Measurements from ENCODE around the gene ESRRA.
A peak's percentile ranks its signal among the peaks of the same experiment; 100 is the strongest.

Gene ESRRA

GRCh38 chr11:64305075-64305690 lies at the start of gene ESRRA:
TSS of gene ESRRA (plus strand) at chr11:64305524. CDS start at chr11:64307180, 1,656 bp downstream.
- no peak for TF ChIP-seq CTCF (conservative IDR thresholded peaks at IDR 0.05)

GRCh38 chr11:64256300-64256699 lies 49.0 kb upstream of the ESRRA start:
- no peak overlapping the region for H3K27ac ChIP-seq
- TF ChIP-seq CTCF (conservative IDR thresholded peaks at IDR 0.05): no peak

More at GRCh38 chr11:64305075-64305690, at the start of gene ESRRA:
- peak within 1 kb of the TSS; percentile 95 for H3K27ac ChIP-seq

- H3K27ac ChIP-seq: no peak overlapping the region
- no peak for TF ChIP-seq CTCF (conservative IDR thresholded peaks at IDR 0.05)
These were observed 47.0 kb upstream of the ESRRA start for GRCh38 chr11:64258356-64258755.

GRCh38 chr11:64258946-64259532 lies 46.3 kb upstream of the ESRRA start:
- no peak; the same call in 1 of the 2 replicates for TF ChIP-seq CTCF (conservative IDR thresholded peaks at IDR 0.05)
- H3K27ac ChIP-seq: no peak overlapping the region

GRCh38 chr11:64259533-64260067 lies 45.7 kb upstream of the ESRRA start:
- no peak overlapping the region for H3K27ac ChIP-seq
- no peak for TF ChIP-seq CTCF (conservative IDR thresholded peaks at IDR 0.05)

GRCh38 chr11:64260147-64260708 lies 45.1 kb upstream of the ESRRA start:
- H3K27ac ChIP-seq: no peak overlapping the region
- no peak for TF ChIP-seq CTCF (conservative IDR thresholded peaks at IDR 0.05)

- TF ChIP-seq CTCF (conservative IDR thresholded peaks at IDR 0.05): no peak
- no peak overlapping the region for H3K27ac ChIP-seq
These were observed 43.7 kb upstream of the ESRRA start for GRCh38 chr11:64261556-64262080.

Measured in VCaP (cell line).